Germinal center (tissue), 1 donor: ENCODE data around the gene OXSR1.
A peak's percentile ranks its signal among the peaks of the same experiment; 100 is the strongest.
"Not testable (repeated sequence)": the region's sequence is repeated elsewhere in the genome, so short reads cannot be mapped to it uniquely, and the experiment has no call there.

Source experiments
- DNase-seq: peaks from one replicate; pipeline ENCODE4 v3.0.0; 2012; ENCODE audit warnings: mixed read lengths, low spot score

Gene OXSR1

DNA sequence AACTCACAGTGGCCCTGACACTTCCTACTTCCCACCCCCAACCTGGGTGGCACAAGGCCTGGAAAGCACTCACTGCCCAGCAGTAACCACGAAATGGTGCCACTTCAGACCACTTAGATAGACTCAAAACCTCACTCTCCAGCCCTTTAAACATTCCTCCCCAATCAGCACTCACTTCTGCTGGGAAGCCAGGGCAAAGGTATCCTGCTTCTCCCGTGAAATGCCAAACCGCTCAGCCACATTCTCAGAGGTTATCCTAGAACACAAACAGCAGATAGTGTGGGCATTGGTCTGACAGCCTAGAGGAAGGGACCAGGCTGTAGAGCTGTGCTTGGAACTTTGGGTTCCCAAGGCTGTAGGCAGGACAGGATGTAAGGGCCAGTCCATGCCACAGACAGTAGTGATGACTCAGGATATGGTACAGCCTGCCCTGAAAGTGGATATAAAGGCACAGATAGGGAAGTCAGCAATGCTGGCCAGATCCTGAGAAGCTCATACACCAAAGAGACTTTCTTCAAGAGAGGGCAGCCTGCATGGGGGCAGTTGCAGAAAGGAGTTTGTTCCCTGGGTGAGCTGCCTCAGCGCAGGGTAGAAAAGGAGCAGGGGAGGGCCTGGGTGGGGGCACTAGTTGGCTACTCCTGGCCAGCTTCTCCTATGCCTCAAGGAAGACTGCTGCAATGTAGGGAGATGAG is 37.6 kb upstream of the OXSR1 start:
- no peak for DNase-seq

DNA sequence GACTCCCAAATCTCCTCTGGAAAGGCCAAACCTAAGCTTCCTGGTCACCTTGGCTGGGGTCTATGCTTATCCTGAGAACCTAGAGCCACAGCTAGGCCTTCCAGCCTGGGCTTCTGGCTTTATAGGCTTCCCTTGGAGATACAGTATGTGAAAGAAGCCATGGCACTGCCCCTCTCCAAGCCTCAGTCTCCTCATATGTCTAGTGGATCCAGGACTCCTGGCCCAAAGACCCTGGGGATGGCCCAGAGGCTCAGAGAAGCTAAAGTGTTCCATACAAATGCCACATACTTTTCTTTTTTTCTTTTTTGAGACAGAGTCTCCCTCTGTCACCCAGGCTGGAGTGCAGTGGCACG is 37.1 kb upstream of the OXSR1 start:
- DNase-seq = no peak

DNA sequence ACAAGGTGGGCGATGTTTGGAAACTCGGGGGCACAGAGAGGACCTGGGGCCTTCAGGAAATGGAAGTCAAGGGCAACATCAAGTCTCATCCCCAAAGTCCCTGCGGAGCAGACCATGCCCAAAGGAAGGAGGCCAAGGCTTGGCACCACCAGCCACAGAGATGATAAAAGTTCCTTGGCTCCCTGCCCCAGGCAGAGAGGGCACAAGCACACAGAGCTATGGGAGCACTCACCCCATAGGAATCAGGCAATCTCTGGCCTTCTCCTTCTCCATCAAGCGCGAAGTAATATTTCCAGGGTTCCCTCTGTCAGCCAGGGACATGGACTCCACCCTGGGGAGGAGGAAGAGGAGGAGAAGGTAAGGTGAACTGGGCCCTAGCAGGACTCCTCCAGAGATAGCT is 36.3 kb upstream of the OXSR1 start:
- no peak for DNase-seq

DNA sequence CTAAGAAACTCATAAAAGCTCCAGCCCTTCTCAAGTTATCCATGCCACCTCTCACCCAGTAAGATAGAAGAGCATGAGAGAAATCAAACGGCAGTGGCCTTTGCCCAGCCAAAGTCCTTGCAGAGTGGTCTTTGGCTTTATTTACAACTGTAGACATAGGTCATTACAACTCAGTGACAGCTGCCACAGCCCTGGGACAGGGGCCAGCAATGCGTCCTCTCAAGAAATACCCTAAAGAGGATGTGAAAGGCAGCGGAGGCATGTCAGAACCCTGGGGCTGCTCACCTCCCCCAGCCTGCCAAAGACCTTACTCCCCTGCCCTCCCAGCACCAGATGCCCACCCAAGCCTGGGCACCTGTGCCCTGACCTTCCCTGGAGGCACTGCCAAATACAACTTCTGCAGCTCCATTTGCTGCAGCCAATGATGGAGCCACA is 34.7 kb upstream of the OXSR1 start:
- DNase-seq = no peak

DNA sequence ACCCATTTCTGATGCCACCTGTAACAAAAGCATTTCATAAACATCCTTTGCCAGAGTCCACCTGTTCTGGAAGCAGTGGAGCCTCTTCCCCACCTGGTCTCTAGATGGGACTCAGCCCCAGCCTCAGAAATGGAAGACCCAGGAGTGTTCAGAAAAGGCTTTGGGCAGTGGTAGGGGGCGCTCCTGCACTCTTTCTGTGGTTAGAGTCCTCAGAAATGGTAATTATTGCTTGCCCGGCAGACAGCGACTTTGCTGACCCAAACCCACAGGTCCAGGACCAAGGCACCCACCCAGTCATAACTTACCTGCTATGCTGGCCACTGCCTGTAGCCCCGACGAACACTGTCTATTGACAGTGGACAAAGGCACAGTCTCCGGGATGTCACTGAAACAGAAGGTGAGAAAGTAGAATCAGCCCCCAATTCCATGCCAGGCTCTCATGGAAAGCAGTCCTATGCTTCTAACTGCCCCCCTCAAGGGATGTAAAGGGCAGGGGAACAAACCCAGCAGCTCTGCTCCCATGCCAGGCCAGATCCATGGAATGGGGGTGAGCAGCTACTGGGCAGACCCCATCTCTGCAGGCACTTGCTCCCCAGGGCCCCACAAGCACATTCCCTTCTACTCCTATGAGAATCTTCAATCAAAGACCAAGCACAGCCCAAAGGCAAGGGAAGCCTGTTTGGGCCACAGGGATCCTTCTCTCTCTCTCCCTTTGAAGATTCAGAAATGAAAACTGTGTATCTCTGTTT is 33.5 kb upstream of the OXSR1 start:
- no peak for DNase-seq

DNA sequence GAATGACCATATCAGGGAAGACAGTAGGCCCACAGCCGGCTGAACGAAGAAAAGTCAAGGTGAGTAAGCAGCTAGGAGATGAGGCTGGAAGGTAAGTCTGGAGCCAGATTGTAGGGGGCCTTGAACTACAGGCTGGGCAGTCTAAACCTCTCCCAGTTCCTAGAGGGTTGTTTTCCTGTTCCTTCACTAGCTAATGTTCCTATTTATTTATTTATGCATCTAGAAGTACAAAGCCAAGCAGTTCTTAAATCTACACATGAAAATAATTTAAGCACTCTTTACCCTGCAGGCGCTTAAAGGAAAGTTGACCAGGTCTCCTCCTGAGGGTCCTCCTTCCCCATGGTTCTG is 32.2 kb upstream of the OXSR1 start:
- DNase-seq = no peak

DNA sequence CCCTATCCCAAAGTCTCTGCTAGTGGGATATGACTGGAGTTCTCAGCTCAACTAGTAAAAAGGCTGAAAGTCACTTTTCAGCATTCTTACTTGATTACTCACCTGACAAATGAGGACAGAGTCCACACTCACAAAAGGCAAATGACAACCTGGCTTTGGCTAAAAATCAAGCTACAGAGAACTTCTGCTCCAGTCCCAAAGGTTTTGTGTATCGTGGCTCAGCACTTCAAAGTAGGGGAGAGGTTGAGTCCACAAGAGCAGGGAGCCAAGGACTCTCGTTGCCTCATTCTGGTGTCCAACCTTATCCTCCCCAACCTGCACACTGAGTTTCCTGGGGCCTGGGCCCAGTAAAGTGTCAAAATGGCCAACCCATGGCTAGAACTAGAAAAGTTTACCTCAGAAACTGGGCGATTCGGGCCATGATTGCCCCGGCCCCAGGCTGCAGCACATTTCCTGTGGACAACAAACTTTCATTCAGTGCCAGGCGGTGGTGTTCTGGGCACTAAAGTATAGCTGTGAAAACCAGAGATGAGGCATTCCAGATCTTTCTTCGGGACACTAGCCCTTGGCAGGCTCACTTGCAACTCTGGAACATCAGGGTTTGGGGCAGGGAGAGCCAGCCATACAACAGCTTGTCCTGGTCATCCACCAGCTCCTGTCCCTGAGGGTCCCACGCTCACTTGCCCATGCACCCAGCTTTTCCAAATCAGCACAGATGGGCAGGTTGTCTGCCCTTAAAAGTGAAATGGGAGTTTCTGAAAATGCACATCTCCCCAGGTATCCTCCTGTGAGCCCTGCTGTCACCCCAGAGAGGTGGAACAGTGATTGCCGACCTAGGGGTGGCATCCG is 31.6 kb upstream of the OXSR1 start:
- DNase-seq = no peak

DNA sequence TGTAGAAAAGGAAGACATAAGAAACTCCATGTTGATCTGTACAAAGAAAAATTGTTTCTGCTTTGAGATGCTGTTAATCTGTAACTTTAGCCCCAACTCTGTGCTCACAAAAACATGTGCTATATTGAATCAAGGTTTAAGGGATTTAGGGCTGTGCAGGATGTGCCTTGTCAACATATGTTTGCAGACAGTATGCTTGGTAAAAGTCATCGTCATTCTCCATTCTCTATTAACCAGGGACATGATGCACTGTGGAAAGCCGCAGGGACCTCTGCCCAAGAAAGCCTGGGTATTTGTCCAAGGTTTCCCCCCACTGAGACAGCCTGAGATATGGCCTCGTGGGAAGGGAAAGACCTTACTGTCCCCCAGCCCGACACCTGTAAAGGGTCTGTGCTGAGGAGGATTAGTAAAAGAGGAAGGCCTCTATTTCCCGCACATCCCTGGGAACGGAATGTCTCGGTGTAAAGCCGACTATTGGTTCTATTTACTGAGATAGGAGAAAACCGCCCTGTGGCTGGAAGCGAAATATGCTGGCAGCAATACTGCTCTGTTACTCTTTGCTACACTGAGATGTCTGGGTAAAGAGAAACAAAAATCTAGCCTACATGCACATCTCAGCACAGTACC is 30.7 kb upstream of the OXSR1 start:
- DNase-seq = not testable (repeated sequence)

DNA sequence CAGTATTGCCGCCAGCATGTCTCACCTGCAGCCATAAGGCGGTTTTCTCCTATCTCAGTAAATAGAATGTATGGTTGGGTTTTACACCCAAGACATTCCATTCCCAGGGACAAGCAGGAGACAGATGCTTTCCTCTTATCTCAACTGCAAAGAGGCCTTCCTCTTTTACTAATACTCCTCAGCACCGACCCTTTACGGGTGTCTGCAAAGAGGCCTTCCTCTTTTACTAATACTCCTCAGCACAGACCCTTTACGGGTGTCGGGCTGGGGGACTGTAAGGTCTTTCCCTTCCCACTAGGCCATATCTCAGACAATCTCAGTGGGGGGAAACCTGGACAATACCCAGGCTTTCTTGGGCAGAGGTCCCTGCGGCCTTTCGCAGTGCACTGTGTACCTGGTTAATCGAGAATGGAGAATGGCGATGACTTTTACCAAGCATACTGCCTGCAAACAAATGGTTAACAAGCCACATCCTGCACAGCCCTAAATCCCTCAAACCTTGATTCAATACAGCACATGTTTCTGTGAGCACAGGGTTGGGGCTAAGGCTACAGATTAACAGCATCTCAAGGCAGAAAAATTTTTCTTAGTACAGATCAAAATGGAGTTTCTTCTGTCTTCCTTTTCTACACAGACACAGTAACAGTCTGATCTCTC is 29.6 kb upstream of the OXSR1 start:
- not testable (repeated sequence) for DNase-seq

DNA sequence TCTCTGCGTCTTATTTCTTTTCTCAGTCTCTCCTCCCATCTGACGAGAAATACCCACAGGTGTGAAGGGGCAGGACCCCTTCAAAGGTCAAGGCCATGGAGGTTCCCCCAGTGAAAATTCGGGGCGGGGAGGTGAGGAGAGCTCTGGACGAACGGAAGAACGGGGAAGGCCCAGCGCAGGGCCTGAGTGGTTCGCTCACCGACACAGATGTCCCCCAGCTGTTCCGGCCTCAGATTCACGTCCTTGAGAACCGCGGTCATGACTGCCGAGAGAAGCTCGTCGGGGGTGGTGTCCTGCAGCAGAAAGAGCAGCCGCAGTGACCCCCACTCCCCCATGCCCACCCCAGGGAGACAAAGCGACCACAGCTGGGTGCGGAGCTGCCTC is 29.0 kb upstream of the OXSR1 start:
- no peak for DNase-seq

DNA sequence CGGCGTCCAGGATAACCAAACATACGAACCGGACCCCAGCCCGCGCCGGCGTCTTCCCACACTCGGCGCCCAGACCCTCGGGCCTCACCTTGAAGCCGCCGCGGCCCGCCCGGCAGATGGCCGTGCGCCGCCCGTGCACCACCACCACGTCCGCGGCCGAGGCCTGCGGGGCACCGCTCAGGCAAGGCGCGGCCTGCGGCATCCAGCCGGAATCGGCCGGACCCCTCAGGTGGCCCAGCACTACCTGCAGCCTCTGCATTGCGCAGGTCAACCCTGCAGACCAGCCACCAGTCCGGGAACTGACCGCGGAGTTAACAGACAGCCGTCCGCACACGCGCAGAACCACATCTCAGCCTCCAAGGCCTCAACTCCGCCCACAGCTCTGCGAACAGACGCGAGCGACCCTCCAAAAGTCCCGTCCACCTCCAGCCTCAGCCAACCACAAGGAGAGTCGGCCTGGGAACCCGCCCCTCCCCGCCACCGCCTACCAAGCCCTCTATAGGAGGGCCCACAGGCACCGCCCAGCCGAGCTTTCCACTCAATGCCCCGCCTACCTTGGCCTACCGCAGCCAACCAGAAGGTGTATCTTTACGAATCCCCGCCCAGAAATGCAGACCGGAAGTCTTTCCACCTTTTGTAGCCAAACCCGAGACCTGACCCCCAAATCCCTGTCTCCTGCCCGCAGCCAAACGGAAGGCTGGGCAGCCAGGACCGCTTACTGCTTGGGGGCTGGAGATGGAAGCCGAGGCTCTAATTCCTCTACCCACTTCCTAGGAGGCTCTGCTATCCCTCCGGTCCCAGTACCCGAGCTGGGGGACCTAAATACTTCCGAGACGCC is 28.3 kb upstream of the OXSR1 start, which contains the start of gene ACAA1:
Gene ACAA1, minus strand, starts transcription at position 351 of the 838 bp plus-strand sequence. Its CDS starts 92 bp downstream, at position 259.
- DNase-seq = peak; percentile 98

DNA sequence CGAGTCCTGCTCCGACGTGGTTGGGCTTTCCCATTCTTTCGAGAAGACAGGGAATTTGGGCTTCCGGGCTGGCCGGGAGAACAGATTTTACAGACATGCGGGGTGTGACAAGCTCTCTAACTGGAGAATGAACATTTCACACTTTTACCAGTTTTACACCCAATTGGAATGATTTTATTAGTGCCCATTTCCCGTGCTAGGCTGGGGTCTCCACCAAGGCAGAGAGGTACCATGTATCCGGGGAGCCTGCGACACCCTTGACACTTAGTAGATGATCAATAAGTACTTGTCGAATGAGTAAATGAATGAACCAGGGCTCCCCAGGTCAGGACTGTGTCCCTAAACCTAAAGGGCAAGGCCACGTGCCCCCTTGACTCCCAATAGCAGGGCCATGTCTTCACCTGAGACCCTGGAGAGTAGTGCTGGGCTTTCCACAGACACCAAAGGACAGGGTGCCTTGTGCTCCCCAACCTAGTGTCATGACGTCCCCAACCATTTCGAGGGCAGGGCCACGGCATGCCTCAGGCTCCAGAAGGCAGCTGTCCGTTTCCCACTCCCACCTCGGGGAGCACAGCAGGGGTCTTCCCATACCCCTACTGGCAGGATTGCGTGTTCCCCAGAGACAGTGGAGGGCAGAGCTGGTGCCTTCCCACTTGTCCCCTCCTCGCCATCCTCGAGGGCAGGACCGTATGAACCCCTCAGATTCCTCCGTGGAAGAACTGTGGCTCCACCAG is 27.6 kb upstream of the OXSR1 start:
- DNase-seq = peak; percentile 25

DNA sequence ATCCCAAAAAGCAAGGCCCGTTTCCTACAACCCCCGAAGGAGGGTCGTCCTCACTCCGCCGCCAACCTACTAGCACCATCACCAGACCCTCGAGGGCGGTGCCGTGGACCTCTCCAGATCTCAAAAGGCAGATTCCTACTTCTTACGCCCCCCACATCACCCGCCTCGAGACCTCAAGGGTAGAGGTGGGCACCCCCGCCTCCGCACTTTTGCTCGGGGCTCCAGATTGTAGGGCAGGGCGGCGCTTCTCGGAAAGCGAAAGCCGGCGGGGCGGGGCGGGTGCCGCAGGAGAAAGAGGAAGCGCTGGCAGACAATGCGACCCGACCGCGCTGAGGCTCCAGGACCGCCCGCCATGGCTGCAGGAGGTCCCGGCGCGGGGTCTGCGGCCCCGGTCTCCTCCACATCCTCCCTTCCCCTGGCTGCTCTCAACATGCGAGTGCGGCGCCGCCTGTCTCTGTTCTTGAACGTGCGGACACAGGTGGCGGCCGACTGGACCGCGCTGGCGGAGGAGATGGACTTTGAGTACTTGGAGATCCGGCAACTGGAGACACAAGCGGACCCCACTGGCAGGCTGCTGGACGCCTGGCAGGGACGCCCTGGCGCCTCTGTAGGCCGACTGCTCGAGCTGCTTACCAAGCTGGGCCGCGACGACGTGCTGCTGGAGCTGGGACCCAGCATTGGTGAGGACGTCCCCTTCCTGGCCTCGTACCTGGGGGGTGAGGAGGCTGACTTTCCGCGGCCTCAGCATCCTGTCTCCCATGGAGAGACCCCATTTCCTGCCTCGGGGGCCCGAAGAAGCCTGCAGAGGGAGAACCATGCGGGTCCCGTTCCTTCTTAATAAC is 26.8 kb upstream of the OXSR1 start, which contains the start of gene MYD88:
Gene MYD88, plus strand, starts transcription at position 313 of the 842 bp plus-strand sequence. Its CDS starts 40 bp downstream, at position 353.
- peak; percentile 86 for DNase-seq

DNA sequence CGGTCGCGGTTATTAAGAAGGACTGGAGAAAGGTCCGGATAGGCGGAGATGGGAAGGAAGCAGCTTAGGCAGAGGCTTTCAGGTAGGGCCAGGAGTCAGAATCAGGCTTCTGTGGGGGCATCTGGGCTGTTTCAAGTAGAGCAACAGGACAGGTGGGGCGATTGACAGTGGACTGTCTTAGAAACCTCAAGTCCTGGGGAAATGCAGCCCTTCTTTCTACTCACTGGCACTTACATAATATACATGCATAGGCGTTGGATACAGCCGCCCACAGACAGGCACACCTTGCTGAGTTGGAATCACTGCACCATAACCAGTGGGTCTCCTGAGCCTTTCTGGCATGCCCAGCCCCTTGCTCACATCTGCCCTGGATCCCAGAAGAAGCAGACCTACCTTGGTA is 26.1 kb upstream of the OXSR1 start:
- no peak for DNase-seq

DNA sequence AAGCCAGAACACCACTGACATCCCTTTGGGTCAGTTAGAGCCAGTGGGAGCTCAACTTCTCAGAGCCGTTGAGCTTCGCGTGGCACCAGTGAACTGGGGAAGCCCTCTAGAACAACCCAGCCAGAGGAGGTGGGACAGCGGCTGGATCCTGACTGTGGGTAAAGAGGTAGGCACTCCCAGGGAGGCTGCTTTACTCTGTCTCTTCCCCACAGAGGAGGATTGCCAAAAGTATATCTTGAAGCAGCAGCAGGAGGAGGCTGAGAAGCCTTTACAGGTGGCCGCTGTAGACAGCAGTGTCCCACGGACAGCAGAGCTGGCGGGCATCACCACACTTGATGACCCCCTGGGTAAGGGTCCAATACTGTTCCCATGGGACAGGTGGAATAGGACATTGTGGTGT is 25.7 kb upstream of the OXSR1 start:
- DNase-seq = no peak

DNA sequence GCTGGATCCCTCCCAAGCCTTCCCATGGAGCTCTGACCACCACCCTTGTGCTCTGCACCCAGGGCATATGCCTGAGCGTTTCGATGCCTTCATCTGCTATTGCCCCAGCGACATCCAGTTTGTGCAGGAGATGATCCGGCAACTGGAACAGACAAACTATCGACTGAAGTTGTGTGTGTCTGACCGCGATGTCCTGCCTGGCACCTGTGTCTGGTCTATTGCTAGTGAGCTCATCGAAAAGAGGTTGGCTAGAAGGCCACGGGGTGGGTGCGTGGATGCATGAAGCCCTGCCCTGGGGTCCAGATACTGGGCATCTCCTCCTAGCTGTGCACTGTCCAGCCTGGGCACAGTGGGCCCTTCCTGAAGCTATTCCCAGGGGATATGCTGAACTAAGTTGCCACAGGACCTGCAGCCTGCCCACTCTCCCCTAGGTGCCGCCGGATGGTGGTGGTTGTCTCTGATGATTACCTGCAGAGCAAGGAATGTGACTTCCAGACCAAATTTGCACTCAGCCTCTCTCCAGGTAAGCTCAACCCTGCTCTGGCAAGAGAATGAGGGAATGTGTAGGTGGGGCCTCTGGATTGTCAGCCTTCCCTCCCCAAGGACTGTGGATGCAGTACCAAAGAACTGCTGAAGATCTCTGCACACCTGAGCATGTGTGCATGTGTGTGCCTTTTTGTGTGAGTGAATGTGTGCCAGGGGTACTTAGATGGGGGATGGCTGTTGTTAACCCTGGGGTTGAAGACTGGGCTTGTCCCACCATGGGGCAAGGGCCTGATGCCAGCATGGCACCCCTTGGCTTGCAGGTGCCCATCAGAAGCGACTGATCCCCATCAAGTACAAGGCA is 24.8 kb upstream of the OXSR1 start:
- DNase-seq = no peak

DNA sequence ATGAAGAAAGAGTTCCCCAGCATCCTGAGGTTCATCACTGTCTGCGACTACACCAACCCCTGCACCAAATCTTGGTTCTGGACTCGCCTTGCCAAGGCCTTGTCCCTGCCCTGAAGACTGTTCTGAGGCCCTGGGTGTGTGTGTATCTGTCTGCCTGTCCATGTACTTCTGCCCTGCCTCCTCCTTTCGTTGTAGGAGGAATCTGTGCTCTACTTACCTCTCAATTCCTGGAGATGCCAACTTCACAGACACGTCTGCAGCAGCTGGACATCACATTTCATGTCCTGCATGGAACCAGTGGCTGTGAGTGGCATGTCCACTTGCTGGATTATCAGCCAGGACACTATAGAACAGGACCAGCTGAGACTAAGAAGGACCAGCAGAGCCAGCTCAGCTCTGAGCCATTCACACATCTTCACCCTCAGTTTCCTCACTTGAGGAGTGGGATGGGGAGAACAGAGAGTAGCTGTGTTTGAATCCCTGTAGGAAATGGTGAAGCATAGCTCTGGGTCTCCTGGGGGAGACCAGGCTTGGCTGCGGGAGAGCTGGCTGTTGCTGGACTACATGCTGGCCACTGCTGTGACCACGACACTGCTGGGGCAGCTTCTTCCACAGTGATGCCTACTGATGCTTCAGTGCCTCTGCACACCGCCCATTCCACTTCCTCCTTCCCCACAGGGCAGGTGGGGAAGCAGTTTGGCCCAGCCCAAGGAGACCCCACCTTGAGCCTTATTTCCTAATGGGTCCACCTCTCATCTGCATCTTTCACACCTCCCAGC is 24.0 kb upstream of the OXSR1 start:
- no peak for DNase-seq

DNA sequence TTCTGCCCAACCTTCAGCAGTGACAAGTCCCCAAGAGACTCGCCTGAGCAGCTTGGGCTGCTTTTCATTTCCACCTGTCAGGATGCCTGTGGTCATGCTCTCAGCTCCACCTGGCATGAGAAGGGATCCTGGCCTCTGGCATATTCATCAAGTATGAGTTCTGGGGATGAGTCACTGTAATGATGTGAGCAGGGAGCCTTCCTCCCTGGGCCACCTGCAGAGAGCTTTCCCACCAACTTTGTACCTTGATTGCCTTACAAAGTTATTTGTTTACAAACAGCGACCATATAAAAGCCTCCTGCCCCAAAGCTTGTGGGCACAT is 23.4 kb upstream of the OXSR1 start:
- DNase-seq = no peak
